Hepatocyte (in vitro differentiated cells): Measurements from ENCODE around the gene NIPA2. TPM values are rescaled to one million over a fixed set of nuclear protein-coding genes. Genes with fewer than 3 reads are reported as not detected.

Experiments used
- DNase-seq: peaks from one replicate; pipeline ENCODE4 v3.0.0-alpha.2; 2016; ENCODE audit warnings: low spot score
- H2AFZ ChIP-seq: fragments of 200-600 bp; sonication (generic); 2 replicates; pipeline ENCODE4 v1.6.0; 2016; ENCODE audit warnings: antibody characterized with exemption, mild to moderate bottlenecking
- H3K27ac ChIP-seq: fragments of 200-600 bp; sonication (generic); 2 replicates; pipeline ENCODE4 v1.5.1; 2016; ENCODE audit warnings: mild to moderate bottlenecking
- H3K27me3 ChIP-seq: fragments of 200-600 bp; sonication (generic); 2 replicates; pipeline ENCODE4 v1.6.1; 2016
- H3K36me3 ChIP-seq: fragments of 200-600 bp; sonication (generic); replicated peaks from 2 replicates; pipeline ENCODE4 v1.5.1; 2016; ENCODE audit warnings: low read depth; ENCODE audit not compliant: insufficient read depth
- H3K4me1 ChIP-seq: fragments of 200-600 bp; sonication (generic); 2 replicates; pipeline ENCODE4 v1.5.1; 2016; ENCODE audit warnings: mild to moderate bottlenecking, moderate library complexity; ENCODE audit not compliant: insufficient read depth
- H3K4me2 ChIP-seq: fragments of 200-600 bp; sonication (generic); 2 replicates; pipeline ENCODE4 v1.6.0; 2016
- H3K4me3 ChIP-seq: fragments of 200-600 bp; sonication (generic); 2 replicates; pipeline ENCODE4 v1.5.1; 2016; ENCODE audit warnings: mild to moderate bottlenecking
- H3K79me2 ChIP-seq: fragments of 200-600 bp; sonication (generic); 2 replicates; pipeline ENCODE4 v1.6.0; 2017; ENCODE audit warnings: mild to moderate bottlenecking
- H3K9me2 ChIP-seq: fragments of 200-600 bp; sonication (generic); replicated peaks from 2 replicates; pipeline ENCODE4 v1.6.0; 2017; ENCODE audit warnings: mild to moderate bottlenecking; ENCODE audit not compliant: insufficient read depth
- H3K9me3 ChIP-seq: fragments of 200-600 bp; sonication (generic); 2 replicates; pipeline ENCODE4 v1.5.1; 2016; ENCODE audit warnings: low read depth, mild to moderate bottlenecking
- H4K20me1 ChIP-seq: fragments of 200-600 bp; sonication (generic); 2 replicates; pipeline ENCODE4 v1.6.0; 2016; ENCODE audit warnings: mild to moderate bottlenecking; ENCODE audit not compliant: insufficient read depth, poor library complexity, severe bottlenecking
- CTCF ChIP-seq: fragments of 200-600 bp; sonication (generic); IDR thresholded peaks from 2 replicates; pipeline ENCODE4 v1.5.1; 2016; ENCODE audit warnings: antibody characterized with exemption, mild to moderate bottlenecking; ENCODE audit not compliant: poor library complexity
- EZH2 ChIP-seq: fragments of 200-600 bp; sonication (generic); IDR thresholded peaks from 2 replicates; pipeline ENCODE4 v1.6.1; 2016; ENCODE audit warnings: antibody characterized with exemption, mild to moderate bottlenecking, borderline replicate concordance
- EZH2phosphoT487 ChIP-seq: fragments of 200-600 bp; sonication (generic); IDR thresholded peaks from one replicate; pipeline ENCODE4 v1.6.1; 2018; ENCODE audit warnings: antibody characterized with exemption, mild to moderate bottlenecking, low read depth, moderate library complexity; ENCODE audit not compliant: unreplicated experiment, severe bottlenecking
- WGBS: methylation state at CpG from one replicate; pipeline ENCODE4 v1.1.6; 2016; ENCODE audit warnings: low lambda C conversion rate; ENCODE audit errors: missing lambda C conversion rate; 5-methylcytosine and 5-hydroxymethylcytosine counted together
- polyA plus RNA-seq: library from polyadenylated mRNA; unstranded; fragments of >200 nt; fragmentation: Nextera tagmentation; extraction: Ambion mirVana; gene quantifications from 2 replicates; pipeline ENCODE4 v1.2.1, GENCODE V29; 2016
- total RNA-seq: library from RNA; depleted of rRNA; stranded (reverse); fragments of >200 nt; gene quantifications from 2 replicates; pipeline ENCODE4 v1.2.3, GENCODE V29; 2014

NIPA2 gene
- total and polyA plus RNA-seq, 2 experiments from 2014 or later: 52.7 to 77.2 TPM

GRCh38 chr15:22908830-22909229 is 70.4 kb downstream of the NIPA2 start:
- no peak for DNase-seq
- no peak overlapping the region for H3K4me2 ChIP-seq
- 92% methylated on average over 9 of the region's 9 CpGs for WGBS
- TF ChIP-seq EZH2phosphoT487 (no peak), CTCF (no peak), EZH2 (no peak)
- H3K4me3 ChIP-seq: no peak overlapping the region
- H3K27ac ChIP-seq: no peak overlapping the region
- H3K79me2 ChIP-seq: no peaks in the 10 kb centered on the region
- H3K9me3 ChIP-seq: no peaks in the 10 kb centered on the region
- H4K20me1 ChIP-seq: no peaks in the 10 kb centered on the region
- H3K4me1 ChIP-seq: no peaks in the 10 kb centered on the region
- H3K36me3 ChIP-seq: no peaks in the 10 kb centered on the region
- no peaks in the 10 kb centered on the region for H3K27me3 ChIP-seq
- H2AFZ ChIP-seq: no peak overlapping the region
- no peaks in the 10 kb centered on the region for H3K9me2 ChIP-seq

GRCh38 chr15:22911306-22911705 is 72.8 kb downstream of the NIPA2 start:
- Histone ChIP-seq H3K4me2 (no peak overlapping the region), H3K9me2 (no peaks in the 10 kb centered on the region), H2AFZ (no peak overlapping the region), H3K27me3 (no peaks in the 10 kb centered on the region), H3K79me2 (no peaks in the 10 kb centered on the region), H3K27ac (no peak overlapping the region), H3K9me3 (no peaks in the 10 kb centered on the region), H3K4me1 (no peaks in the 10 kb centered on the region), H3K36me3 (no peaks in the 10 kb centered on the region), H3K4me3 (no peak overlapping the region), H4K20me1 (no peaks in the 10 kb centered on the region)
- 87% methylated on average over 8 of the region's 8 CpGs for whole genome bisulfite sequencing
- TF ChIP-seq EZH2phosphoT487 (no peak), EZH2 (no peak), CTCF (no peak)
- DNase-seq: no peak

- Histone ChIP-seq H4K20me1 (no peaks in the 10 kb centered on the region), H3K4me2 (no peak overlapping the region), H3K4me1 (no peaks in the 10 kb centered on the region), H3K4me3 (no peak overlapping the region), H3K79me2 (no peaks in the 10 kb centered on the region), H3K36me3 (no peaks in the 10 kb centered on the region), H3K9me2 (no peaks in the 10 kb centered on the region), H3K9me3 (no peaks in the 10 kb centered on the region), H3K27me3 (no peaks in the 10 kb centered on the region), H2AFZ (no peak overlapping the region), H3K27ac (no peak overlapping the region)
- no peak for DNase-seq
- TF ChIP-seq CTCF (no peak), EZH2phosphoT487 (no peak), EZH2 (no peak)
- 94% methylated on average over 12 of the region's 12 CpGs for WGBS
Observed at GRCh38 chr15:22912256-22912655, 73.8 kb downstream of the NIPA2 start.
